Endothelial cell of umbilical vein (primary cell): ENCODE measurements around the gene BRMS1. TPM values are rescaled to one million over a fixed set of nuclear protein-coding genes. Genes with fewer than 3 reads are reported as not detected.
"Not testable (repeated sequence)": the region's sequence is repeated elsewhere in the genome, so short reads cannot be mapped to it uniquely, and the experiment has no call there.

Experiments
- BruUV-seq: library from RNA; stranded (reverse); fragments of 400-500 nt; replicated peaks from 2 replicates; lab custom pipeline; 2021; lab: Mats Ljungman, UMichigan
- CTCF ChIA-PET: fragments of 300-600, 350-600 bp; sonication (Branson Sonifier 250); formaldehyde crosslinking; loops from one replicate; lab custom pipeline; 2021; ENCODE audit warnings: antibody characterized with exemption, inconsistent platforms; lab: Charles Lee
- POLR2A ChIA-PET: fragments of 300-600, 350-600 bp; sonication (Branson Sonifier 250); formaldehyde crosslinking; loops from one replicate; lab custom pipeline; 2021; ENCODE audit warnings: antibody characterized with exemption, inconsistent platforms; lab: Charles Lee
- DNase-seq: peaks from one replicate; pipeline ENCODE4 v3.0.0-alpha.2; 2011; ENCODE audit warnings: low read depth, low spot score
- FAIRE-seq: peaks from 2 replicates; lab custom pipeline; 2011; peaks lifted over from hg19 to GRCh38; lab: Jason Lieb, UNC
- H2AFZ ChIP-seq: 2 replicates; pipeline ENCODE4 v1.6.0; 2012; ENCODE audit warnings: low read depth, low read length, control low read depth, inconsistent platforms
- H3K27ac ChIP-seq: 2 replicates; pipeline ENCODE4 v1.5.1; 2011; ENCODE audit warnings: low read depth, mild to moderate bottlenecking, control low read depth, low read length, moderate library complexity; ENCODE audit not compliant: insufficient read depth
- H3K27me3 ChIP-seq, 2 experiments: 2 replicates each; pipeline versions ENCODE4 v1.6.0 to v1.6.1; 2011; ENCODE audit warnings: low read length in 2 of 2, mixed read lengths in 1 of 2; ENCODE audit not compliant: control insufficient read depth in 2 of 2, insufficient read depth in 2 of 2
- H3K36me3 ChIP-seq, 2 experiments: 2 replicates in 1 of 2; 3 replicates in 1 of 2; pipeline ENCODE4 v1.5.1; 2011; ENCODE audit warnings: low read length in 2 of 2, mild to moderate bottlenecking in 1 of 2, moderate library complexity in 1 of 2; ENCODE audit not compliant: control insufficient read depth in 2 of 2, insufficient read depth in 2 of 2; ENCODE audit errors: extremely low read depth in 1 of 2
- H3K4me1 ChIP-seq: 3 replicates; pipeline ENCODE4 v1.5.1; 2011; ENCODE audit warnings: mild to moderate bottlenecking, low read length; ENCODE audit not compliant: control insufficient read depth, insufficient read depth; ENCODE audit errors: extremely low read depth
- H3K4me2 ChIP-seq: 2 replicates; pipeline ENCODE4 v1.6.1; 2011; ENCODE audit warnings: low read length, control low read depth, mixed read lengths; ENCODE audit not compliant: insufficient read depth
- H3K4me3 ChIP-seq, 3 experiments: fragments of 200-600 bp in 1 of 3; sonication (generic), shearing (Covaris generic) in 1 of 3; replicated peaks in 1 of 3; 2 replicates each; pipeline ENCODE4 v1.5.1; 2011 to 2016; ENCODE audit warnings: control low read depth in 3 of 3, low read length in 3 of 3, mild to moderate bottlenecking in 2 of 3, inconsistent platforms in 1 of 3, low read depth in 1 of 3, moderate library complexity in 1 of 3; ENCODE audit not compliant: insufficient read depth in 1 of 3
- H3K79me2 ChIP-seq: 2 replicates; pipeline ENCODE4 v1.6.0; 2012; ENCODE audit warnings: low read length, inconsistent platforms; ENCODE audit not compliant: control insufficient read depth, insufficient read depth
- H3K9ac ChIP-seq: replicated peaks from 2 replicates; pipeline ENCODE3; 2011; ENCODE audit warnings: low read length, control low read depth; ENCODE audit not compliant: insufficient read depth; ENCODE audit errors: extremely low read depth
- H3K9me1 ChIP-seq: replicated peaks from 3 replicates; pipeline ENCODE4 v1.6.0; 2011; ENCODE audit warnings: mild to moderate bottlenecking, low read length; ENCODE audit not compliant: control insufficient read depth, insufficient read depth; ENCODE audit errors: extremely low read depth
- H3K9me3 ChIP-seq: replicated peaks from 2 replicates; pipeline ENCODE4 v1.5.1; 2012; ENCODE audit warnings: low read length, inconsistent platforms; ENCODE audit not compliant: control insufficient read depth, insufficient read depth
- H4K20me1 ChIP-seq: replicated peaks from 2 replicates; pipeline ENCODE3; 2011; ENCODE audit warnings: mild to moderate bottlenecking, low read length; ENCODE audit not compliant: control insufficient read depth, insufficient read depth; ENCODE audit errors: extremely low read depth
- EZH2 ChIP-seq: IDR thresholded peaks from 2 replicates; pipeline ENCODE4 v1.6.1; 2012; ENCODE audit warnings: borderline replicate concordance, low read depth, mild to moderate bottlenecking, moderate library complexity, low read length, inconsistent platforms; ENCODE audit not compliant: severe bottlenecking
- FOS ChIP-seq: IDR thresholded peaks from 2 replicates; pipeline ENCODE4 v1.6.1; 2011; ENCODE audit warnings: mild to moderate bottlenecking, low read length, moderate library complexity, borderline replicate concordance; ENCODE audit not compliant: insufficient read depth
- GATA2 ChIP-seq: IDR thresholded peaks from 2 replicates; pipeline ENCODE4 v1.7.0; 2011; ENCODE audit warnings: low read depth, mild to moderate bottlenecking, moderate library complexity, mixed read lengths, low read length; ENCODE audit not compliant: insufficient read length, insufficient read depth
- JUN ChIP-seq: IDR thresholded peaks from 2 replicates; pipeline ENCODE4 v1.6.1; 2011; ENCODE audit warnings: borderline replicate concordance, low read depth; ENCODE audit not compliant: insufficient read length, insufficient read depth
- MYC ChIP-seq: IDR thresholded peaks from one replicate; pipeline ENCODE4 v1.6.1; 2011; ENCODE audit warnings: mild to moderate bottlenecking, low read depth, low read length
- POLR2A ChIP-seq: IDR thresholded peaks from 2 replicates; pipeline ENCODE4 v1.6.1; 2012; ENCODE audit warnings: low read depth, mild to moderate bottlenecking, control low read depth, low read length
- POLR2AphosphoS5 ChIP-seq: IDR thresholded peaks from 2 replicates; pipeline ENCODE4 v1.6.1; 2012; ENCODE audit warnings: low read depth, mild to moderate bottlenecking, control low read depth, low read length, moderate library complexity; ENCODE audit not compliant: insufficient read depth
- dilution Hi-C: fragments of 300-500 bp; cut with MboI; formaldehyde crosslinking; loops from one replicate; pipeline ENCODE4 v1.15.0; 2019; ENCODE audit warnings: low sequenced_read_pairs; ENCODE audit not compliant: extremely low pct_ligation_motif_present
- intact Hi-C: fragments of 100-400 bp; cut with micrococcal nuclease; formaldehyde crosslinking; loops from one replicate; pipeline ENCODE4 v1.10.0; 2022
- polyA plus RNA-seq, 4 experiments: library from polyadenylated mRNA; depleted of rRNA in 3 of 4; stranded (reverse) in 3 of 4; unstranded in 1 of 4; fragments of >200 nt; gene quantifications; 2 replicates each; pipeline versions ENCODE4 v1.2.1 to v1.2.3, GENCODE V29; 2011 to 2012; ENCODE audit warnings: missing spikeins in 1 of 4
- total RNA-seq: library from RNA; stranded (reverse); gene quantifications from 2 replicates; pipeline ENCODE4 v1.2.3, GENCODE V29; 2021
- TF ChIP-seq, protein P1 (sequence below), 2 donors: IDR thresholded peaks; 1 replicate in 1 of 2; 2 replicates in 1 of 2; pipeline ENCODE4 v1.5.1; 2011; ENCODE audit warnings: low read length in 2 of 2, mild to moderate bottlenecking in 2 of 2, moderate library complexity in 2 of 2, control low read depth in 1 of 2, inconsistent platforms in 1 of 2, low read depth in 1 of 2; ENCODE audit not compliant: insufficient read depth in 1 of 2; ENCODE audit errors: extremely low read depth in 1 of 2
- TF ChIP-seq, protein P2 (sequence below): IDR thresholded peaks from 2 replicates; pipeline ENCODE4 v1.6.1; 2011; ENCODE audit not compliant: insufficient read depth, insufficient read length

Gene BRMS1
- total and polyA plus RNA-seq, 2 donors (not counting 3 experiments of a cell fraction or from before 2014, with no cell fraction given): 51.4 to 53.1 TPM

- Histone ChIP-seq H2AFZ (no peak overlapping the region), H3K9me3 (no peaks in the 10 kb centered on the region), H4K20me1 (no peaks in the 10 kb centered on the region), H3K4me2 (no peak overlapping the region), H3K4me3 (no peak overlapping the region), H3K9ac (no peak overlapping the region), H3K36me3 (no peaks in the 10 kb centered on the region), H3K9me1 (no peaks in the 10 kb centered on the region), H3K4me1 (no peaks in the 10 kb centered on the region), H3K27me3 (peaks cover 5 to 7% of the 10 kb centered on the region in 2 experiments), H3K27ac (no peak overlapping the region), H3K79me2 (no peaks in the 10 kb centered on the region)
- no TSS peak for BruUV-seq
- intact Hi-C loops: no loop called here
- ChIA-PET CTCF (interaction anchor here (0.6 to 2.0 kb wide), 2 partner anchors 9 to 706 kb away, joined by 4 to 24 read pairs; no protein-coding TSS in a partner anchor), POLR2A (no interaction called here)
- no peak for FAIRE-seq
- DNase-seq: no peak
- TF ChIP-seq FOS (no peak), MYC (no peak), GATA2 (no peak), EZH2 (no peak), JUN (no peak), POLR2AphosphoS5 (no peak), POLR2A (no peak)
- TF ChIP-seq, protein P1, sequence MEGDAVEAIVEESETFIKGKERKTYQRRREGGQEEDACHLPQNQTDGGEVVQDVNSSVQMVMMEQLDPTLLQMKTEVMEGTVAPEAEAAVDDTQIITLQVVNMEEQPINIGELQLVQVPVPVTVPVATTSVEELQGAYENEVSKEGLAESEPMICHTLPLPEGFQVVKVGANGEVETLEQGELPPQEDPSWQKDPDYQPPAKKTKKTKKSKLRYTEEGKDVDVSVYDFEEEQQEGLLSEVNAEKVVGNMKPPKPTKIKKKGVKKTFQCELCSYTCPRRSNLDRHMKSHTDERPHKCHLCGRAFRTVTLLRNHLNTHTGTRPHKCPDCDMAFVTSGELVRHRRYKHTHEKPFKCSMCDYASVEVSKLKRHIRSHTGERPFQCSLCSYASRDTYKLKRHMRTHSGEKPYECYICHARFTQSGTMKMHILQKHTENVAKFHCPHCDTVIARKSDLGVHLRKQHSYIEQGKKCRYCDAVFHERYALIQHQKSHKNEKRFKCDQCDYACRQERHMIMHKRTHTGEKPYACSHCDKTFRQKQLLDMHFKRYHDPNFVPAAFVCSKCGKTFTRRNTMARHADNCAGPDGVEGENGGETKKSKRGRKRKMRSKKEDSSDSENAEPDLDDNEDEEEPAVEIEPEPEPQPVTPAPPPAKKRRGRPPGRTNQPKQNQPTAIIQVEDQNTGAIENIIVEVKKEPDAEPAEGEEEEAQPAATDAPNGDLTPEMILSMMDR (IDR thresholded peaks at IDR 0.05; ENCODE audit: extremely low read depth in 1 of 2, insufficient read depth in 1 of 2, low read depth in 1 of 2, low read length in 2 of 2): no peak
- TF ChIP-seq, protein P2, sequence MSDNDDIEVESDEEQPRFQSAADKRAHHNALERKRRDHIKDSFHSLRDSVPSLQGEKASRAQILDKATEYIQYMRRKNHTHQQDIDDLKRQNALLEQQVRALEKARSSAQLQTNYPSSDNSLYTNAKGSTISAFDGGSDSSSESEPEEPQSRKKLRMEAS: no peak
- dilution Hi-C loops: no loop called here
Observed at GRCh38 chr11:66321606-66322005, 23.3 kb downstream of the BRMS1 start.

- H3K27me3 ChIP-seq, intact Hi-C loops, H4K20me1 ChIP-seq, DNase-seq, H3K9ac ChIP-seq, H3K4me2 ChIP-seq, POLR2A ChIA-PET, H3K9me1 ChIP-seq, H3K4me1 ChIP-seq, BruUV-seq, CTCF ChIA-PET, dilution Hi-C loops, H3K9me3 ChIP-seq, H2AFZ ChIP-seq, FAIRE-seq, H3K36me3 ChIP-seq, H3K27ac ChIP-seq, H3K4me3 ChIP-seq, H3K79me2 ChIP-seq: not testable (repeated sequence)
Observed at GRCh38 chr11:66320748-66321147, 24.2 kb downstream of the BRMS1 start.

DNA sequence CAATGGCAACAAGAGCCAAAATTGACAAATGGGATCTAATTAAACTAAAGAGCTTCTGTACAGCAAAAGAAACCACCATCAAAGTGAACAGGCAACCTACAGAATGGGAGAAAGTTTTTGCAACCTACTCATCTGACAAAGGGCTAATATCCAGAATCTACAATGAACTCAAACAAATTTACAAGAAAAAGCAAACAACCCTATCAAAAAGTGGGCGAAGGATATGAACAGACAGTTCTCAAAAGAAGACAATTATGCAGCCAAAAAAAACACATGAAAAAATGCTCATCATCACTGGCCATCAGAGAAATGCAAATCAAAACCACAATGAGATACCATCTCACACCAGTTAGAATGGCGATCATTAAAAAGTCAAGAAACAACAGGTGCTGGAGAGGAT, 24.6 kb downstream of the BRMS1 start:
- BruUV-seq, H3K4me3 ChIP-seq, H3K36me3 ChIP-seq, H3K4me2 ChIP-seq, DNase-seq, H3K27ac ChIP-seq, CTCF ChIA-PET, H3K9ac ChIP-seq, FAIRE-seq, POLR2A ChIA-PET, H3K9me1 ChIP-seq, H3K27me3 ChIP-seq, H3K9me3 ChIP-seq, dilution Hi-C loops, H2AFZ ChIP-seq, H3K4me1 ChIP-seq, H4K20me1 ChIP-seq, intact Hi-C loops, H3K79me2 ChIP-seq: not testable (repeated sequence)
